Colonic mucosa (tissue), 4 donors: ENCODE data around the gene ANKRD12. TPM values are rescaled to one million over a fixed set of nuclear protein-coding genes. Genes with fewer than 3 reads are reported as not detected.

Source experiments
- DNase-seq: peaks from one replicate; pipeline ENCODE4 v3.0.0-alpha.2; 2020
- H3K27ac ChIP-seq: fragments of 200-600 bp; one replicate; pipeline ENCODE4 v1.8.0; 2021
- H3K27me3 ChIP-seq: fragments of 200-600 bp; one replicate; pipeline ENCODE4 v1.8.0; 2021
- H3K36me3 ChIP-seq: fragments of 200-600 bp; one replicate; pipeline ENCODE4 v1.8.0; 2021
- H3K4me1 ChIP-seq: fragments of 200-600 bp; one replicate; pipeline ENCODE4 v1.8.0; 2021; ENCODE audit warnings: mild to moderate bottlenecking
- H3K4me3 ChIP-seq: fragments of 200-600 bp; one replicate; pipeline ENCODE4 v1.8.0; 2021
- H3K9ac ChIP-seq, 2 donors: one replicate each; pipeline ENCODE4 v1.7.0; 2013; ENCODE audit warnings: control low read depth in 2 of 2, low read depth in 2 of 2, low read length in 2 of 2
- H3K9me3 ChIP-seq: fragments of 200-600 bp; one replicate; pipeline ENCODE4 v1.8.0; 2021
- intact Hi-C: fragments of 100-400 bp; cut with DNase I; formaldehyde crosslinking; loops from one replicate; pipeline ENCODE4 v1.14.1; 2022
- total RNA-seq, 2 donors: library from RNA; stranded (reverse); fragmentation: NEBNext Ultra II Directional in 1 of 2; extraction: Animal tissue kit (Norgen Biotek cat#: 25700) in 1 of 2; gene quantifications; one replicate each; pipeline ENCODE4 v1.2.1, GENCODE V29; 2021
- TF ChIP-seq, protein P1 (sequence below): fragments of 200-600 bp; IDR thresholded peaks from one replicate; pipeline ENCODE4 v1.8.0; 2022; ENCODE audit warnings: antibody characterized with exemption, mild to moderate bottlenecking
- donor health status: healthy.
- donor health status: DM: no; HTN: no; CAD: no.
- donor health status: DM: no; HTN: no; CAD: no.

The ANKRD12 gene
- total RNA-seq, 2 donors from 2014 or later, result 27.9 to 55.7 TPM

DNA sequence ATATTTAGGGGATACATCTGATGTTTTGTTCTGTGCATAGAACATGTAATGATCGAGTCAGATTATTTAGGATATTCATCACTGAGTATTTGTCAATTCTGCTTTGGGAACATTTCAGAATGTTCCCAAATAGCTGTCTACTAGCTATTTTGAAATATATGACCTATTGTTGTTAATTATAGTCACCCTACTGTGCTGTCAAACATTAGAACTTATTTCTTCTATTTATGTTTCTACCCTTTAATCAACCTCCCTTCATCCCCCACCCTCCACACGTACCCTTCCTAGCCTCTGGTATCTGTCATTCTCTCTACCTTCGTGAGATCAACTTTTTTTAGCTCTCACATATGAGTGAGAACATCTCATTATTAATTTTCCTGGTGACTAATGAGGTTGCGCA, 40.9 kb downstream of the ANKRD12 start:
- H3K36me3 ChIP-seq, result no peaks in the 10 kb centered on the region
- H3K4me3 ChIP-seq, result no peak overlapping the region
- H3K9ac ChIP-seq, result no peak overlapping the region
- TF ChIP-seq, protein P1, sequence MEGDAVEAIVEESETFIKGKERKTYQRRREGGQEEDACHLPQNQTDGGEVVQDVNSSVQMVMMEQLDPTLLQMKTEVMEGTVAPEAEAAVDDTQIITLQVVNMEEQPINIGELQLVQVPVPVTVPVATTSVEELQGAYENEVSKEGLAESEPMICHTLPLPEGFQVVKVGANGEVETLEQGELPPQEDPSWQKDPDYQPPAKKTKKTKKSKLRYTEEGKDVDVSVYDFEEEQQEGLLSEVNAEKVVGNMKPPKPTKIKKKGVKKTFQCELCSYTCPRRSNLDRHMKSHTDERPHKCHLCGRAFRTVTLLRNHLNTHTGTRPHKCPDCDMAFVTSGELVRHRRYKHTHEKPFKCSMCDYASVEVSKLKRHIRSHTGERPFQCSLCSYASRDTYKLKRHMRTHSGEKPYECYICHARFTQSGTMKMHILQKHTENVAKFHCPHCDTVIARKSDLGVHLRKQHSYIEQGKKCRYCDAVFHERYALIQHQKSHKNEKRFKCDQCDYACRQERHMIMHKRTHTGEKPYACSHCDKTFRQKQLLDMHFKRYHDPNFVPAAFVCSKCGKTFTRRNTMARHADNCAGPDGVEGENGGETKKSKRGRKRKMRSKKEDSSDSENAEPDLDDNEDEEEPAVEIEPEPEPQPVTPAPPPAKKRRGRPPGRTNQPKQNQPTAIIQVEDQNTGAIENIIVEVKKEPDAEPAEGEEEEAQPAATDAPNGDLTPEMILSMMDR, result no peak
- H3K27me3 ChIP-seq, result no peaks in the 10 kb centered on the region
- intact Hi-C loops, result no loop called here
- H3K27ac ChIP-seq, result no peak overlapping the region
- no peaks in the 10 kb centered on the region for H3K4me1 ChIP-seq
- H3K9me3 ChIP-seq, result no peaks in the 10 kb centered on the region
- DNase-seq, result no peak

DNA sequence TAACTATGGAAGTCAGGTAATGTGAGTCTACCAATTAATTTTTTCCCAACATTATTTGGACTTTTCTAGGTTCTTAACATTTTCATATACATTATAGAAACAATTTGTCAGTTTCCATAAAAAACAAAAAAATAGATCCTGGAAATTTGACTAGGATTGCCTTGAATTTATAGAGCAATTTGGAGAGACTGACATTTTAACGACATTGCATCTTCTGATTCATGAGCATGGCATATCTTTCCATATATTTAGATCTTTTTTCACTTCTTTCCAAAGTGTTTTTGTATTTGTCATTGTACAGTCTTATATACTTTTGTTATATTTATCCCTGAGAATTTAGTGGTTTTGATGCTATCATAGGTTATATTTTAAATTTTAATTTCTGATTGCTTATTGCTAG, 42.0 kb downstream of the ANKRD12 start:
- DNase-seq, result no peak
- Histone ChIP-seq H3K36me3 (no peaks in the 10 kb centered on the region), H3K27ac (no peak overlapping the region), H3K4me1 (no peaks in the 10 kb centered on the region), H3K9me3 (no peaks in the 10 kb centered on the region), H3K4me3 (no peak overlapping the region), H3K27me3 (no peaks in the 10 kb centered on the region), H3K9ac (no peak overlapping the region)
- intact Hi-C loops, result no loop called here
- TF ChIP-seq, protein P1, result no peak

DNA sequence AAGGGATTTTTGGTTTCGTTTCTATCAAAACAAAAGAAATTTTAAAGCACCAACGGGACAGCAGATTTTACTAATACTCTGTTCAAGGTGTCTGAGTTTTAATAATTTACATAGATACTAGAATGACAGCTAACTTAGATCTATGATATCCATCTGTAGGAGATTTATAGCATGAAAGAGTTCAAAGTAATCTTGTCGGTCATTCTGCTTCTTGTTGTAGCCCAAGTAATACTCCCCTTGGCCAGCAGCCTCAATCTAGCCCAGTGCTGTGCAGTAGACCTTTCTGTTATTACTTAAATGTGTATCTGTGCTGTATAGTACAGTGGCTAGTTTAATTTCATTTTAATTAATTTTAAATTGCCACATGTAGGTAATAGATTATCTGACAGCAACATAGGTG, 44.7 kb downstream of the ANKRD12 start:
- no peak overlapping the region for H3K4me3 ChIP-seq
- H3K9me3 ChIP-seq, result no peaks in the 10 kb centered on the region
- intact Hi-C loops, result no loop called here
- no peaks in the 10 kb centered on the region for H3K4me1 ChIP-seq
- H3K27ac ChIP-seq, result no peak overlapping the region
- H3K36me3 ChIP-seq, result no peaks in the 10 kb centered on the region
- no peak overlapping the region for H3K9ac ChIP-seq
- no peak for DNase-seq
- H3K27me3 ChIP-seq, result no peaks in the 10 kb centered on the region
- TF ChIP-seq, protein P1, result no peak

DNA sequence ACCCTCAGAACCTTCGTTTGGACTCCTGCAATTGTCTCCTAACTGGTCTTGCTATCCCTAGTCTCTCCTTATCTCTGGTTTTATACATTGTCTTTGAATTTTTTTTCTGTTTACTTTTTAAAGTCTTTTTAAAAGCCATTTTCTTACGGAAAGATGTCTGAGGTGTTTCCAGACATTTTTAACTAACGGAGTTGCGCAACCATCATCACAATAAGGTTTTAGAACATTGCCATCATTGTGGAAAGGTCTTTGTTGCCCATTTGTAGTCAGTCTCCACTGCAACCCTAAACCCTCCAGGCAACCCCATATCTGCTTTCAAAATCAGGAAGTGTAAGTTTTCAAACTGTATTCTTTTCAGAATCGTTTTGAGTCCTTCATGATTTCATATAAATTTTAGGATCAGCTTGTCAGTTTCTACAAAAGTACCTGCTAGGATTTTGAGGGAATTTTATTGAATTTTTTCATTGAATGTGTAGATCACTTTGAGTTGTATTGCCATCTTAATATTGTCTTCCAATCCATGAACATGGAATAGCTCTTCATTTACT, 46.3 kb downstream of the ANKRD12 start:
- H3K36me3 ChIP-seq, result no peaks in the 10 kb centered on the region
- TF ChIP-seq, protein P1, result no peak
- no peak overlapping the region for H3K4me3 ChIP-seq
- no peak for DNase-seq
- H3K9me3 ChIP-seq, result no peaks in the 10 kb centered on the region
- no peak overlapping the region for H3K9ac ChIP-seq
- intact Hi-C loops, result no loop called here
- H3K27me3 ChIP-seq, result no peaks in the 10 kb centered on the region
- no peak overlapping the region for H3K27ac ChIP-seq
- peaks cover under 1% of the 10 kb centered on the region for H3K4me1 ChIP-seq

DNA sequence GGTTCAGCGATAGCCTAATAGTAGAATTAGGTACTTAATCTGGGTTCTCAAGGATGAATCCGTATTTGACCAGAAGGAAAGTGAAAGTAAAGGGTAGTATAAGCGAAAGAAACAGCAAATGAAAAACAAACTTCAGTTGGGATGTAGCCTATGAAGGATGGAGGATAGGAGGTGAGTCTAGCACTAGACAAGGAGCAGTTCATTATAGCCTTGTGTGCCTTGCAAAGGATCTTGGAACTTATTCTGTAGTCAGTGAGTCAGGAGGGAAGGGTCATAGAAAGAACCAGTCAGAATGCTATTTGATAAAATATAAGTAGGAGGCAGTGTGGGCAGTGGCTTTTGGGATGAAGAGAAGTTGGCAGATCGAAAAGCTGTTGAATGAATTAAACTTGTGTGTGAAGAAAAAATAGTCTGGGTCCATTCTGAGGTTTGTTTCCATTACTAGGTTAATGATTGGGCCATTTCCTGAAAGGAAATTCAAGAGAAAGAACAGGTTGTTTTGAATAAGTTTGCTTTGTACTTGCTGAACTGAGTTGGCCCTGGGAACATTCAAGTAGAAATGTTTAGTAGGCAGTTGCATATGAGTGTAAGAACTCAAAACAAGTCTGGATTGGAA, 48.5 kb downstream of the ANKRD12 start:
- TF ChIP-seq, protein P1, result no peak

More for the DNA sequence above, 48.5 kb downstream of the ANKRD12 start:
- H3K27me3 ChIP-seq, result no peaks in the 10 kb centered on the region
- intact Hi-C loops, result no loop called here
- no peaks in the 10 kb centered on the region for H3K36me3 ChIP-seq
- DNase-seq, result no peak
- no peaks in the 10 kb centered on the region for H3K9me3 ChIP-seq
- no peak overlapping the region for H3K9ac ChIP-seq
- H3K4me3 ChIP-seq, result no peak overlapping the region
- no peak overlapping the region for H3K27ac ChIP-seq
- peaks cover 5% of the 10 kb centered on the region for H3K4me1 ChIP-seq
